A204.1 (cell line): ENCODE results near the gene ASAP2.

Experiments
- FAIRE-seq: peaks from 2 replicates; lab custom pipeline; 2012; peaks lifted over from hg19 to GRCh38; lab: Jason Lieb, UNC

The ASAP2 gene

DNA sequence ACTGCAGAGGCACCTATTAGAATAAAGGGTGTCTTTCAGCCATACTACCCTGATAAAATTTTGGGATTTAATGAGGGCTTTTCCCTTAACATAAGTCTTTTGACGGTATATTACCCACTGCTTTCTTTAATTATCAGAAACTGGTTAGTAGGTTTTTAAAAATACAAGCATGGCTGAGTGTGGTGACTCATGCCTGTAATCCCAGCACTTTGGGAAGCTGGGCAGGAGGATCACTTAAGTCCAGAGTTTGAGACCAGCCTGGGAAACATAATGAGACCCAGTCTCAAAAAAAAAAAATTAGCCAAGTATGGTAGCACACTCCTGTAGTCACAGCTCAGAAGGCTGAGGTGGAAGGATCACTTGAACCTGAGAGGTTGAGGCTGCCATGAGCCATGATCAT is 232.9 kb downstream of the ASAP2 start:
- FAIRE-seq, result no peak

DNA sequence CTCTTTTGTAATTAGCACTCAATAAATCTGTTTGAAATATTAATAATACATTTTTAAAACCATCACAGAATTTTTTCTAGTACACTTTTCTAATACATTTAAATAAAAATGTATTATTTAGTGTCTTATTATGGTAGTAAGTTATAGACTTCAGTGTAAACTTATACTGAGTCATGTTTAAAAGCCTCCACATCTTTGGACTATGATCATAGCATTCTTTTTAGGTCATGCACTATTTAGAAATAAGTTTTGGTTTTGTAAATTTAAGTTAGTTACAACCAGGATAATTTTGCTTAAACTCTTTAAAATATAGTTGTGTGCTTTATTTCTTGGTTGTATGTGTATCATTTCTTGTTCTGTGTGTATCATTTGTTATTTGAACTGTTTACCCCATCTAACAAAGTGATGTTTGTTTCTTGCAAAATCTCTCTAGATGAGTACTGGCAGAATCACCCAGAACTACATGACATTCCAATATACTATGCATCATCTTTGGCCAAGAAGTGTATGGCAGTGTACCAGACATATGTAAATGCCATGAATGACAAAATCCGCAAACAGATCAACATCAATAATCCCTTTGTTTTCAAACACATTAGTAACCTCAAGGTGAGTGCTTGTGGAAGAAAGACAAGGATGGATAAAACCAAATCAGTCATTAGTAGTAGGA is 233.6 kb downstream of the ASAP2 start:
- FAIRE-seq, result peak; percentile 43

DNA sequence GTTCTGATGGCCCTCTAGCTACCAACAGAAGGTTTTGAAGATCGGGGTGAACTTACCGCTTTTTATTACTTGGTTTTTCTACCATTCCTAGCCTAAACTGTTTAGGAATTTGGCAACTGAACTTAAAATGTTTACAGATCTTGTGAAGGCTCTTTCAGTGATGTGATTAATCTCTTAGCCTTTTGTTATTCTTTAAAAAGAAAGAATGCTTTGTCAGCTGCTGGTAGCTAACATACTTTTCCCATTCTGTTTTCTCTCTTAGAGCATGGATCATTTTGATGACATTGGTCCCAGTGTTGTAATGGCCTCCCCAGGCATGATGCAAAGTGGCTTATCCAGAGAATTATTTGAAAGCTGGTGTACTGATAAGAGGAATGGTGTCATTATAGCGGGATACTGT is 234.9 kb downstream of the ASAP2 start:
- FAIRE-seq, result no peak

DNA sequence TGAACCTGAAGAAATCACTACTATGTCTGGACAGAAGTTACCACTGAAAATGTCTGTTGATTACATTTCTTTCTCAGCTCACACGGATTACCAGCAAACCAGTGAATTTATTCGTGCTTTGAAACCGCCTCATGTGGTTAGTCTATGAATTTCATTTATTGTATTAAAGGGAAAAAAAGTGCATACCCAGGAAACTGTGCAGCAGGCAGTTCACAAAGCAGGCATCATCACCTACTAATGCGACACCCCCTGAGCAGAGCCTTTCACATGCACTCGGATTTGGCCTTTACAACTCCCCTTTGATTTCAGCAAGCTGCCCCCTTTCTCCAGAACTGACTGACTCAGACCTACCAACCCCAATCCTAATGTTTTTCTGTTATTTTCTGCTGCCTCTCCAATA is 236.9 kb downstream of the ASAP2 start:
- no peak for FAIRE-seq

DNA sequence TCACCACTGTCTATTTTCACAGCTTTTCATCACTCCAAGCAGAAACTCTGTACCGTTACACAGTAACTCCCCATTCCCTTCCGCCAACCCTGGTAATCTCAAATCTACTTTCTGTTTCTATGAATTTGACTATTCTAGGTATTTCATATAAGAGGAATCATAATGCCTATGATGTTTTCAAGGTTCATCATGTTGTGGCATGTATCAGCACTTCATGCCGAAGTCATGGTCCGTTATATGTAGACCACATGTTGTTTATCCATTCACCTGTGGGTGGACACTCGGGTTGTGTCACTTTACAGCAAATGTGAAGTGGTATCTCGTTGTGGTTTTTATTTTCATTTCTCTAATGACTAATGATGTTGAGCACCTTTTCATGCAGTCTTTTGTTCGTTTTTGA is 238.5 kb downstream of the ASAP2 start:
- FAIRE-seq, result no peak

DNA sequence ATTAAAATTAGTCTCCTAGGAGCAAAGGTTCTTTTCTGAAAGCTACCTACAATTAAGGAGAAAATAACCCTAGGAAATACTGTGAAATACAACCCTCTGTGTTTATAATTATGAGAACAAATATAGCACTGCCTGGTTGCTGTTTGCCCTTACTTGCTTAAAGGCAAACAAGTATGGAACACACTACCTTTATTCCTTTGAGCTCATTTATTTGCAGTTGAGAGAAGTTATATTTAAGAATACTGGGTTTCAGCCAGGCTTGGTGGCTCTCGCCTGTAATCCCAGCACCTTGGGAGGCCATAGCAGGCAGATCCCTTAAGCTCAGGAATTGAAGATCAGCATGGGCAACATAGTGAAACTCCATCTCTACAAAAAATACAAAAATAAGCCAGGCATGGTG is 244.6 kb downstream of the ASAP2 start:
- FAIRE-seq, result no peak
